Measurements from ENCODE around the gene NABP2.

GRCh38 chr12:56255671-56256070 lies 31.5 kb downstream of the NABP2 start:
- TF ChIP-seq CTCF (IDR thresholded peaks at IDR 0.05) (no peak), EZH2 (IDR thresholded peaks at IDR 0.05; ENCODE audit: borderline replicate concordance, insufficient read depth, low read depth, low read length, poor library complexity, severe bottlenecking) (no peak)

All from B cell (primary cell).